K562 (cell line): Measurements from ENCODE around the gene LGALS7B. TPM values are rescaled to one million over a fixed set of nuclear protein-coding genes. Genes with fewer than 3 reads are reported as not detected.

Source experiments
- ATAC-seq: fragments of 200-7000 bp; cut with Tn5 transposase; 3 replicates; pipeline ENCODE4 v1.9.1; 2020; ENCODE audit warnings: moderate library complexity
- BruUV-seq: library from RNA; stranded (reverse); fragments of 400-500 nt; replicated peaks from 2 replicates; lab custom pipeline; 2021; lab: Mats Ljungman, UMichigan
- CTCF ChIA-PET: fragments of 300-600 bp; formaldehyde crosslinking; extraction: SDS; loops from one replicate; lab custom pipeline; 2021; ENCODE audit warnings: low intra/inter-chr PET ratio; lab: Yijun Ruan, JAX
- POLR2A ChIA-PET: fragments of 300-600, 350-650 bp; sonication (Branson Sonifier 250); formaldehyde crosslinking; extraction: SDS; loops from one replicate; lab custom pipeline; 2021; ENCODE audit warnings: antibody characterized with exemption, inconsistent platforms; lab: Yijun Ruan, JAX
- DNase-seq, 4 experiments: peaks; one replicate each; pipeline versions ENCODE4 v3.0.0 to v3.0.0-alpha.2; 2011 to 2018; ENCODE audit warnings: low spot score in 3 of 4, mixed read lengths in 3 of 4; ENCODE audit errors: extremely low read depth in 1 of 4
- FAIRE-seq: peaks from 2 replicates; lab custom pipeline; 2011; peaks lifted over from hg19 to GRCh38; lab: Jason Lieb, UNC
- H2AFZ ChIP-seq: 2 replicates; pipeline ENCODE4 v1.6.0; 2011; ENCODE audit warnings: low read depth, low read length, control low read depth, inconsistent platforms
- H3K27ac ChIP-seq: fragments of 200-600 bp; 3 replicates; pipeline ENCODE4 v1.8.0; 2011; ENCODE audit warnings: low read depth, mild to moderate bottlenecking, control low read depth, inconsistent platforms, low read length, moderate library complexity, mixed read lengths; ENCODE audit errors: extremely low read depth
- H3K27me3 ChIP-seq, 2 experiments: fragments of 300-600 bp in 1 of 2; 2 replicates in 1 of 2; 3 replicates in 1 of 2; pipeline versions ENCODE4 v1.6.0 to v1.8.0; 2011; ENCODE audit warnings: inconsistent platforms in 2 of 2, low read length in 2 of 2, mild to moderate bottlenecking in 1 of 2, mixed read lengths in 1 of 2, moderate library complexity in 1 of 2; ENCODE audit not compliant: control insufficient read depth in 2 of 2, insufficient read depth in 2 of 2
- H3K36me3 ChIP-seq: fragments of 300-600 bp; 3 replicates; pipeline ENCODE4 v1.8.0; 2011; ENCODE audit warnings: mild to moderate bottlenecking, low read length, inconsistent platforms; ENCODE audit not compliant: control insufficient read depth, insufficient read depth
- H3K4me1 ChIP-seq, 2 experiments: fragments of 200-600 bp in 1 of 2; replicated peaks in 1 of 2; 2 replicates in 1 of 2; 3 replicates in 1 of 2; pipeline versions ENCODE4 v1.5.1 to v1.8.0; 2011; ENCODE audit warnings: inconsistent platforms in 2 of 2, low read length in 2 of 2, mild to moderate bottlenecking in 1 of 2, mixed read lengths in 1 of 2, moderate library complexity in 1 of 2; ENCODE audit not compliant: control insufficient read depth in 2 of 2, insufficient read depth in 2 of 2
- H3K4me2 ChIP-seq: 2 replicates; pipeline ENCODE4 v1.6.1; 2011; ENCODE audit warnings: low read length, control low read depth, inconsistent platforms, mixed read lengths; ENCODE audit not compliant: insufficient read depth
- H3K4me3 ChIP-seq: fragments of 200-600 bp; sonication (generic), shearing (Covaris generic); 2 replicates; pipeline ENCODE4 v1.5.1; 2016; ENCODE audit warnings: control low read depth, inconsistent platforms
- H3K79me2 ChIP-seq: fragments of 200-600 bp; 3 replicates; pipeline ENCODE4 v1.8.0; 2011; ENCODE audit warnings: low read length, inconsistent platforms; ENCODE audit not compliant: control insufficient read depth, insufficient read depth
- H3K9ac ChIP-seq, 2 experiments: 2 replicates each; pipeline versions ENCODE4 v1.6.0 to v1.6.1; 2011; ENCODE audit warnings: low read depth in 2 of 2, low read length in 2 of 2, control low read depth in 1 of 2, inconsistent platforms in 1 of 2, mild to moderate bottlenecking in 1 of 2, mixed read lengths in 1 of 2; ENCODE audit not compliant: insufficient read depth in 1 of 2
- H3K9me1 ChIP-seq: one replicate; pipeline ENCODE4 v1.6.0; 2011; ENCODE audit warnings: inconsistent platforms, mild to moderate bottlenecking, low read length, moderate library complexity; ENCODE audit not compliant: control insufficient read depth, insufficient read depth
- H3K9me3 ChIP-seq: replicated peaks from 2 replicates; pipeline ENCODE4 v1.5.1; 2011; ENCODE audit warnings: low read depth, low read length, inconsistent platforms; ENCODE audit not compliant: control insufficient read depth, insufficient read depth
- H4K20me1 ChIP-seq: replicated peaks from 2 replicates; pipeline ENCODE4 v1.6.1; 2011; ENCODE audit warnings: low read length, inconsistent platforms, mixed read lengths; ENCODE audit not compliant: control insufficient read depth, insufficient read depth
- ATF7 ChIP-seq: fragments of 450-650 bp; IDR thresholded peaks from 2 replicates; pipeline ENCODE4 v1.7.1; 2014; ENCODE audit warnings: mild to moderate bottlenecking, moderate library complexity
- CEBPB ChIP-seq: fragments of 450-650 bp; IDR thresholded peaks from 2 replicates; pipeline ENCODE4 v1.6.1; 2016; ENCODE audit warnings: missing genetic modification characterization, missing compliant biosample characterization
- EHMT2 ChIP-seq: fragments of 450-650 bp; IDR thresholded peaks from 2 replicates; pipeline ENCODE4 v1.6.1; 2018; ENCODE audit warnings: antibody characterized with exemption
- FOSL1 ChIP-seq: fragments of 200-800 bp; sonication (Bioruptor generic); conservative IDR thresholded peaks from 2 replicates; pipeline ENCODE4 v1.6.1; 2016; ENCODE audit warnings: missing genetic modification characterization, missing compliant biosample characterization
- FOXJ2 ChIP-seq: fragments of 200-800 bp; sonication (Bioruptor generic); IDR thresholded peaks from 2 replicates; pipeline ENCODE4 v1.6.1; 2016; ENCODE audit warnings: missing genetic modification characterization, missing compliant biosample characterization
- HNRNPH1 ChIP-seq: fragments of 200-400 bp; formaldehyde crosslinking; optimal IDR thresholded peaks from 2 replicates; pipeline ENCODE3; 2017; ENCODE audit warnings: low read depth, mild to moderate bottlenecking, low read length, moderate library complexity
- HNRNPL ChIP-seq: fragments of 200-400 bp; formaldehyde crosslinking; IDR thresholded peaks from 2 replicates; pipeline ENCODE4 v1.6.1; 2017; ENCODE audit warnings: low read depth, mild to moderate bottlenecking, low read length
- HOMEZ ChIP-seq: fragments of 250-450 bp; sonication (Bioruptor Pico); IDR thresholded peaks from 2 replicates; pipeline ENCODE4 v1.4.0; 2020; ENCODE audit warnings: mild to moderate bottlenecking, moderate library complexity
- KAT8 ChIP-seq: fragments of 450-650 bp; IDR thresholded peaks from 2 replicates; pipeline ENCODE4 v1.6.1; 2016; ENCODE audit warnings: low read depth, mild to moderate bottlenecking
- NFE2 ChIP-seq: IDR thresholded peaks from 2 replicates; pipeline ENCODE4 v1.6.1; 2014; ENCODE audit warnings: antibody characterized with exemption, low read depth
- NKRF ChIP-seq: fragments of 450-650 bp; IDR thresholded peaks from 2 replicates; pipeline ENCODE4 v1.6.1; 2016; ENCODE audit warnings: borderline replicate concordance
- SPI1 ChIP-seq: IDR thresholded peaks from 2 replicates; pipeline ENCODE4 v1.6.1; 2011; ENCODE audit warnings: low read depth, low read length, control low read depth, borderline replicate concordance
- ZBTB2 ChIP-seq: fragments of 450-650 bp; IDR thresholded peaks from 2 replicates; pipeline ENCODE4 v1.6.1; 2016; ENCODE audit warnings: antibody characterized with exemption
- ZBTB7A ChIP-seq: IDR thresholded peaks from 2 replicates; pipeline ENCODE4 v1.6.1; 2011; ENCODE audit warnings: low read depth, mild to moderate bottlenecking, low read length, moderate library complexity, borderline replicate concordance; ENCODE audit not compliant: control insufficient read depth
- ZNF146 ChIP-seq: IDR thresholded peaks from one replicate; pipeline ENCODE4 v1.6.1; 2018; ENCODE audit warnings: missing compliant biosample characterization; ENCODE audit not compliant: unreplicated experiment
- ZNF316 ChIP-seq: fragments of 450-650 bp; IDR thresholded peaks from 2 replicates; pipeline ENCODE4 v1.6.1; 2016
- ZNF324 ChIP-seq: fragments of 250-450 bp; sonication (Bioruptor Pico); IDR thresholded peaks from 2 replicates; pipeline ENCODE4 v1.4.0; 2020; ENCODE audit warnings: mild to moderate bottlenecking
- ZNF384 ChIP-seq: IDR thresholded peaks from 2 replicates; pipeline ENCODE4 v1.6.1; 2012; ENCODE audit warnings: low read depth, low read length, improper control_type of control experiment
- ZNF79 ChIP-seq: fragments of 250-450 bp; sonication (Bioruptor Pico); IDR thresholded peaks from 2 replicates; pipeline ENCODE4 v1.4.0; 2020; ENCODE audit warnings: low read depth, mild to moderate bottlenecking, moderate library complexity
- WGBS: fragments of 100-300 bp; shearing (Covaris generic); methylation state at CpG from one replicate; pipeline ENCODE4 v1.1.6; 2016; ENCODE audit warnings: low coverage, mixed read lengths; ENCODE audit not compliant: insufficient coverage; ENCODE audit errors: missing lambda C conversion rate; 5-methylcytosine and 5-hydroxymethylcytosine counted together
- in situ Hi-C: fragments of 300-500 bp; cut with MboI; formaldehyde crosslinking; loops from 4 replicates; pipeline ENCODE4 v1.15.0; 2018; ENCODE audit warnings: inconsistent platforms, mixed read lengths
- intact Hi-C: fragments of 100-400 bp; cut with micrococcal nuclease; formaldehyde crosslinking; loops from 2 replicates; pipeline ENCODE4 v1.14.2; 2022
- polyA plus RNA-seq, 8 experiments: library from polyadenylated mRNA; depleted of rRNA in 4 of 8; stranded (reverse) in 5 of 8; unstranded in 3 of 8; fragments of >200 nt; fragmentation: Nextera tagmentation in 2 of 8; fragmentation: Illumina TruSeq in 1 of 8; extraction: Ambion mirVana in 2 of 8; extraction: Trizol in 1 of 8; gene quantifications; 2 replicates each; pipeline versions ENCODE4 v1.2.1 to v1.2.3, GENCODE V29; 2011 to 2014; ENCODE audit warnings: inconsistent platforms in 1 of 8, missing spikeins in 1 of 8
- total RNA-seq, 7 experiments: library from RNA; depleted of rRNA in 6 of 7; stranded (reverse); fragments of >200 nt in 6 of 7; fragmentation: Illumina TruSeq in 2 of 7; extraction: Trizol in 2 of 7; gene quantifications; 2 replicates each; pipeline versions ENCODE4 v1.2.1 to v1.2.3, GENCODE V29; 2011 to 2021; ENCODE audit warnings: low replicate concordance in 1 of 7

Gene LGALS7B
- total and polyA plus RNA-seq, 9 of the 15 experiments (the other 6 are each of a cell fraction or from before 2014, with no cell fraction given) = not detected

GRCh38 chr19:38759590-38760003 is 29.4 kb upstream of the LGALS7B start:
- Histone ChIP-seq H3K4me1 (peaks cover 0 to 4% of the 10 kb centered on the region in 2 experiments; a peak in 2 of 5 replicates), H3K9me1 (no peaks in the 10 kb centered on the region), H3K9ac (no peak overlapping the region), H3K9me3 (no peaks in the 10 kb centered on the region), H3K27me3 (no peaks in the 10 kb centered on the region), H3K27ac (no peak overlapping the region), H4K20me1 (no peaks in the 10 kb centered on the region), H3K79me2 (no peaks in the 10 kb centered on the region), H3K4me3 (no peak overlapping the region), H2AFZ (peak overlapping the region; percentile 68), H3K4me2 (no peak overlapping the region), H3K36me3 (no peaks in the 10 kb centered on the region)
- CTCF ChIA-PET = no interaction called here
- no peak for FAIRE-seq
- 35% methylated on average over 7 of the region's 10 CpGs for WGBS
- no TSS peak for BruUV-seq
- no peak for ATAC-seq
- no peak for DNase-seq
- POLR2A ChIA-PET = interaction anchor here (0.6 kb wide), 1 partner anchor 120 kb away, joined by 4 read pairs; no protein-coding TSS in a partner anchor
- intact Hi-C loops (no loop called here), in situ Hi-C loops (no loop called here)
- TF ChIP-seq NKRF = no peak
- TF ChIP-seq KAT8 = no peak
- TF ChIP-seq ZNF146 (CRISPR knock-in tag) = no peak
- TF ChIP-seq HNRNPL = no peak
- no peak for TF ChIP-seq NFE2
- no peak for TF ChIP-seq FOSL1 (tag)
- no peak for TF ChIP-seq EHMT2
- no peak for TF ChIP-seq ZNF79
- TF ChIP-seq ZBTB2 = no peak
- no peak for TF ChIP-seq ZBTB7A
- no peak for TF ChIP-seq ATF7
- TF ChIP-seq CEBPB (tag) = peak; percentile 42
- no peak for TF ChIP-seq FOXJ2
- TF ChIP-seq SPI1 = peak; percentile 18; the same call in 1 of the 2 replicates
- TF ChIP-seq HNRNPH1 = no peak
- no peak for TF ChIP-seq ZNF316
- TF ChIP-seq HOMEZ = no peak
- TF ChIP-seq ZNF324 (CRISPR knock-in tag) = no peak
- TF ChIP-seq ZNF384 = peak; percentile 27; the same call in 1 of the 2 replicates
